Gastrocnemius medialis (tissue), 4 donors: ENCODE results near the gene ACYP1. TPM values are rescaled to one million over a fixed set of nuclear protein-coding genes. Genes with fewer than 3 reads are reported as not detected.

Experiments used
- ATAC-seq, 2 donors: fragments of 150-250 bp; one replicate each; pipeline ENCODE4 v1.9.1; 2016
- DNase-seq, 2 donors: peaks; one replicate each; pipeline ENCODE4 v3.0.0-alpha.2; 2019
- H3K27ac ChIP-seq, 4 donors: fragments of 200-600 bp; sonication (generic); 1 replicate in 1 of 4; 2 replicates in 3 of 4; pipeline ENCODE4 v1.5.1; 2016 to 2018; ENCODE audit warnings: mild to moderate bottlenecking in 2 of 4, moderate library complexity in 1 of 4
- H3K27me3 ChIP-seq, 3 donors: fragments of 200-600 bp; sonication (generic) in 2 of 3; 1 replicate in 1 of 3; 2 replicates in 2 of 3; pipeline versions ENCODE4 v1.5.1 to v1.6.0; 2016 to 2019; ENCODE audit warnings: mild to moderate bottlenecking in 1 of 3, moderate library complexity in 1 of 3
- H3K36me3 ChIP-seq, 2 donors: fragments of 200-600 bp; sonication (generic) in 1 of 2; one replicate each; pipeline ENCODE4 v1.5.1; 2017 to 2018
- H3K4me1 ChIP-seq, 2 donors: fragments of 200-600 bp; sonication (generic) in 1 of 2; one replicate each; pipeline ENCODE4 v1.5.1; 2016 to 2017; ENCODE audit warnings: mild to moderate bottlenecking in 2 of 2
- H3K4me3 ChIP-seq, 4 donors: fragments of 200-600 bp; sonication (generic) in 3 of 4; 1 replicate in 1 of 4; 2 replicates in 3 of 4; pipeline ENCODE4 v1.5.1; 2016 to 2019; ENCODE audit warnings: mild to moderate bottlenecking in 2 of 4
- H3K9me3 ChIP-seq, 3 donors: fragments of 200-600 bp; sonication (generic) in 2 of 3; 1 replicate in 1 of 3; 2 replicates in 2 of 3; pipeline ENCODE4 v1.5.1; 2016 to 2019
- POLR2A ChIP-seq, 2 donors: fragments of 450-650 bp; IDR thresholded peaks; one replicate each; pipeline ENCODE4 v1.6.1; 2017; ENCODE audit warnings: antibody characterized with exemption in 2 of 2, mild to moderate bottlenecking in 2 of 2, moderate library complexity in 2 of 2
- in situ Hi-C, 4 donors: fragments of 200-750 bp; cut with MboI; loops; one replicate each; pipeline versions ENCODE4 v1.15.0 to v1.8.0; 2017; ENCODE audit warnings: low sequenced_read_pairs in 4 of 4
- intact Hi-C: fragments of 100-400 bp; cut with DNase I; formaldehyde crosslinking; loops from one replicate; pipeline ENCODE4 v1.15.1; 2023; ENCODE audit warnings: low total_unique reads
- total RNA-seq, 4 donors: library from RNA; depleted of rRNA; stranded (reverse); fragments of >200 nt; gene quantifications; one replicate each; pipeline versions ENCODE4 v1.1.0 to v1.2.3, GENCODE V29; 2016
- TF ChIP-seq, protein P1 (sequence below), 5 experiments: fragments of 450-650 bp in 3 of 5; fragments of 200-600 bp in 2 of 5; sonication (generic) in 2 of 5; IDR thresholded peaks in 4 of 5; conservative IDR thresholded peaks in 1 of 5; 1 replicate in 4 of 5; 2 replicates in 1 of 5; pipeline ENCODE4 v1.5.1; 2016 to 2019; ENCODE audit warnings: antibody characterized with exemption in 5 of 5, mild to moderate bottlenecking in 3 of 5, moderate library complexity in 3 of 5

Gene ACYP1
- total RNA-seq, 4 donors from 2014 or later: 12.8 to 41.2 (median 22.9) TPM

DNA sequence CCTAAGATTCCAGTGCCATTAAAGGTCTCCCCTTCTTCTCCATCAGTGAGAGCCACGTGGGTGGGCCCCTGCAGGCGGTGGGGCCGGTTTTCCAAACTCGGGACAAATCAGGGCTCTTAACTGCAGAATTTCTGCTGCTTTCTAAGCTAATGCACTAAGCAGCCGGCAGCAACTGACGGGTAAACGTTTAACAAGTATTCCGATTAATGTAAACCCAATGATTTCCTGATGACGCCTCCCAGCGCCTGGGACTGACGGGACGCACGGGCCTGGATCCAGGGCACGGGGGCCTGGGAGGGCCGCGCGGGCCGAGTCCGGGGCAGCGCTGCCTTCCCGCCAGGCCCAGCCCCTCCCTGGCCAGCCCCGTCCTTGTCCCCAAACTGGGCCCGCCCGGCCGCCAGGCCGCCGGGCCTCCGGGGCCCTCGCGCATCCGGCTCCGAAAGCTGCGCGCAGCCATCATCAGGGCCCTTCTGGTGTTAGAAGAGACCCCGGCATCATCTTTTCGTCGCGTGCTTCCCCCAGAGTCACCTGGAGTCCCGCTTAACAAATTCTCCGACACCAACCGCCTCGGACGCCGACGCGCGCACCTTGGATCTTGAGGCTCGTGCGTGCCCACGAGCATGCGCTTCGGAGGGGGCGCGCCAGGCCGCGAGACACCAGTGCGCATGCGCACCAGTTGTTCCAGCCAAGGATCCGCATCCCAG is 12.8 kb downstream of the ACYP1 start, which contains the start of gene MLH3:
MLH3 (minus strand) TSS at position 616 of the 704 bp plus-strand sequence. CDS start 1,812 bp downstream, outside the sequence.
- ATAC-seq (peak; percentile 85 to 87), DNase-seq (peak; percentile 63 to 77)
- peaks cover 21 to 36% of the 10 kb centered on the region in 2 donors for H3K4me1 ChIP-seq
- H3K36me3 ChIP-seq: no peaks in the 10 kb centered on the region
- H3K4me3 ChIP-seq: peak within 1 kb of the TSS; percentile 45 to 77 (median 60)
- intact Hi-C loops (loop anchor here (2.0 kb wide), 1 partner anchor 14 kb away; the partner anchor contains the start of gene ACYP1), in situ Hi-C loops (no loop called here)
- H3K27ac ChIP-seq: peak within 1 kb of the TSS; percentile 81 to 91 (median 88)
- TF ChIP-seq POLR2A (IDR thresholded peaks at IDR 0.05): peak; percentile 63 to 69
- TF ChIP-seq, protein P1, sequence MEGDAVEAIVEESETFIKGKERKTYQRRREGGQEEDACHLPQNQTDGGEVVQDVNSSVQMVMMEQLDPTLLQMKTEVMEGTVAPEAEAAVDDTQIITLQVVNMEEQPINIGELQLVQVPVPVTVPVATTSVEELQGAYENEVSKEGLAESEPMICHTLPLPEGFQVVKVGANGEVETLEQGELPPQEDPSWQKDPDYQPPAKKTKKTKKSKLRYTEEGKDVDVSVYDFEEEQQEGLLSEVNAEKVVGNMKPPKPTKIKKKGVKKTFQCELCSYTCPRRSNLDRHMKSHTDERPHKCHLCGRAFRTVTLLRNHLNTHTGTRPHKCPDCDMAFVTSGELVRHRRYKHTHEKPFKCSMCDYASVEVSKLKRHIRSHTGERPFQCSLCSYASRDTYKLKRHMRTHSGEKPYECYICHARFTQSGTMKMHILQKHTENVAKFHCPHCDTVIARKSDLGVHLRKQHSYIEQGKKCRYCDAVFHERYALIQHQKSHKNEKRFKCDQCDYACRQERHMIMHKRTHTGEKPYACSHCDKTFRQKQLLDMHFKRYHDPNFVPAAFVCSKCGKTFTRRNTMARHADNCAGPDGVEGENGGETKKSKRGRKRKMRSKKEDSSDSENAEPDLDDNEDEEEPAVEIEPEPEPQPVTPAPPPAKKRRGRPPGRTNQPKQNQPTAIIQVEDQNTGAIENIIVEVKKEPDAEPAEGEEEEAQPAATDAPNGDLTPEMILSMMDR (IDR thresholded peaks at IDR 0.05 in 4 of 5, conservative IDR thresholded peaks at IDR 0.05 in 1 of 5): no peak
- no peaks in the 10 kb centered on the region for H3K9me3 ChIP-seq
- no peaks in the 10 kb centered on the region for H3K27me3 ChIP-seq

DNA sequence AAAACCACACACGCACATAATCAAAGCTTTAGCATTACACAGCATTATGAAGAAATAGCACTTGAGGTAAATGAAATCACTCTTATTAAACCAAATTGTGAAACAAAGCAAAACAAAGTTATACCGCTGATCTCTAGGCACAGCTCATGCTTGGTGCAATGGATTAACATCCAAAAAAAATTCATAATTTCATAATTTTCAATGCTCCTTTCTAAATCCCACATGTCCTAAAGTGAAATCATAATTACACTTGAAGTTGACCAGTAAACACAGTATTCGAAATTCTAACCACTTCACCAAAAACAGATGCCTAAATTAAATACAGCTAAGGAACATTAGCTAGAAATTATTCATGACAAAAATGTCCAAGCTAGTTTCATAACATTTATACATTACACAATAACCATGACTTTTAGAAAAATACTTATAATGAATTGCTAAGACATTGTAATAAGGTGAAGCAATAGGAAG is 14.1 kb downstream of the ACYP1 start:
- no peaks in the 10 kb centered on the region for H3K9me3 ChIP-seq
- TF ChIP-seq POLR2A (IDR thresholded peaks at IDR 0.05): no peak
- TF ChIP-seq, protein P1 (IDR thresholded peaks at IDR 0.05 in 4 of 5, conservative IDR thresholded peaks at IDR 0.05 in 1 of 5): no peak
- ATAC-seq (peak; percentile 29 to 53), DNase-seq (no peak)
- intact Hi-C loops: loop anchor here (2.0 to 5.0 kb wide), 2 partner anchors 15 to 38 kb away; partner anchors contain the start of gene ACYP1
- no peaks in the 10 kb centered on the region for H3K36me3 ChIP-seq
- H3K27me3 ChIP-seq: no peaks in the 10 kb centered on the region
- H3K4me3 ChIP-seq: no peak overlapping the region
- H3K27ac ChIP-seq: peak overlapping the region; percentile 81 to 91 (median 88)
- in situ Hi-C loops: no loop called here
- peaks cover 23 to 46% of the 10 kb centered on the region in 2 donors for H3K4me1 ChIP-seq

DNA sequence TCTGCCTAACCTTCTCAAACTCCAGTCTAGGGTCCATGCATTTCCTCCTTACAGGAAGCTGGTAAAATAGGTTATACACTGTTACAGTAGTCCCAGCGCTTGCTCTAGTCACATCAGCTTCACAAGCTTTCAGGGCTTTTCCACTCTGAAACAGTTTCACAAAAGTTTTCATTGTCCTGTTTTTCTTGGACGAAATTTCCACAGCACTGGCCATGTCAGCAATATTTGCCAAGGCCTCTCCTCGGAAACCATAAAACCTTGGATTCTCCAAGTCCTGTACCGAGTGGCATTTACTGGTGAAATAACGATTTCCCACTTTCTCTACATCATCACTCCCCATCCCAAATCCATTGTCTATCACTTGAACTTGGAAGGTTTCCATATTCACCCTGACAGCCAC is 14.7 kb downstream of the ACYP1 start:
- no peaks in the 10 kb centered on the region for H3K36me3 ChIP-seq
- no peaks in the 10 kb centered on the region for H3K9me3 ChIP-seq
- TF ChIP-seq POLR2A (IDR thresholded peaks at IDR 0.05): no peak
- TF ChIP-seq, protein P1 (IDR thresholded peaks at IDR 0.05 in 4 of 5, conservative IDR thresholded peaks at IDR 0.05 in 1 of 5): no peak
- peaks cover 29 to 52% of the 10 kb centered on the region in 2 donors for H3K4me1 ChIP-seq
- H3K4me3 ChIP-seq: no peak overlapping the region
- DNase-seq (no peak), ATAC-seq (no peak)
- H3K27ac ChIP-seq: peak overlapping the region; percentile 52 to 88 (median 68)
- in situ Hi-C loops (no loop called here), intact Hi-C loops (loop anchor here (5.0 kb wide), 1 partner anchor 38 kb away; no protein-coding TSS in a partner anchor)
- no peaks in the 10 kb centered on the region for H3K27me3 ChIP-seq

DNA sequence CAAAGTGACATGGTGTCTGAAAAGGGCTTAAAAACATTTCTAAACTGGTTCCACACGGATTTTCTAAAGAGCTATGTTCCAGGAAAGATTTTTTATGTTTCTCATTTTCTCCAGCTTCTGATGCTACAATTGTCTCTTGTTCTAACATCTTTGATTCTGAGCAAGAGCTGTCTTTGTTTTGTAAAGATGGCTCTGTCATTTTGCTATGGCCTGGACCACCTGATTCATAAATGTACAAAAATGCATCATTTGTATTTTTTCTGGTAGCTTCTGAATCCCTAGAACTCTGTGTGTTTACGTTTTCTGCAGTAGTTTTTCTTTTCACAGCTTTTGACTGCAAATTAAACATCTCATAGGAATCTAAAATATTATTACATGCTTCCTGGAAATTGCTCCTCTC is 15.7 kb downstream of the ACYP1 start:
- peaks cover 32 to 55% of the 10 kb centered on the region in 2 donors for H3K4me1 ChIP-seq
- intact Hi-C loops: loop anchor here (5.0 kb wide), 1 partner anchor 39 kb away; no protein-coding TSS in a partner anchor

More for the DNA sequence above, 15.7 kb downstream of the ACYP1 start:
- no peaks in the 10 kb centered on the region for H3K27me3 ChIP-seq
- ATAC-seq (no peak), DNase-seq (no peak)
- TF ChIP-seq, protein P1 (IDR thresholded peaks at IDR 0.05 in 4 of 5, conservative IDR thresholded peaks at IDR 0.05 in 1 of 5): no peak
- TF ChIP-seq POLR2A (IDR thresholded peaks at IDR 0.05): no peak
- H3K4me3 ChIP-seq: no peak overlapping the region
- in situ Hi-C loops: no loop called here
- H3K36me3 ChIP-seq: no peaks in the 10 kb centered on the region
- no peaks in the 10 kb centered on the region for H3K9me3 ChIP-seq
- H3K27ac ChIP-seq: no peak overlapping the region
